ENCODE measurements around the gene LGR4.
A peak's percentile ranks its signal among the peaks of the same experiment; 100 is the strongest.

The LGR4 gene

GRCh38 chr11:27482793-27483192 lies 10.2 kb upstream of the LGR4 start:
- no peak for DNase-seq

- no peak for DNase-seq
Observed at GRCh38 chr11:27481992-27482391, 9.4 kb upstream of the LGR4 start.

GRCh38 chr11:27477831-27478230 lies 5.2 kb upstream of the LGR4 start:
- no peak for DNase-seq

GRCh38 chr11:27477243-27477642 lies 4.7 kb upstream of the LGR4 start:
- DNase-seq = no peak

GRCh38 chr11:27475622-27476021 lies 3.0 kb upstream of the LGR4 start:
- DNase-seq = no peak

- no peak for DNase-seq
Observed at GRCh38 chr11:27473017-27473406, 422 bp upstream of the LGR4 start.

- peak; percentile 37 for DNase-seq
Observed at GRCh38 chr11:27471589-27472397, 797 bp downstream of the LGR4 start.

GRCh38 chr11:27470826-27471588 lies 1.6 kb downstream of the LGR4 start:
- DNase-seq = peak; percentile 8

- no peak for DNase-seq
Observed at GRCh38 chr11:27470166-27470565, 2.4 kb downstream of the LGR4 start.

- peak; percentile 54 for DNase-seq
Observed at GRCh38 chr11:27468995-27469695, 3.4 kb downstream of the LGR4 start.

- DNase-seq = peak; percentile 74
Observed at GRCh38 chr11:27468209-27468994, 4.2 kb downstream of the LGR4 start.

- DNase-seq = no peak
Observed at GRCh38 chr11:27467181-27467913, 5.2 kb downstream of the LGR4 start.

GRCh38 chr11:27466363-27466762 lies 6.2 kb downstream of the LGR4 start:
- DNase-seq = no peak

- DNase-seq = no peak
Observed at GRCh38 chr11:27465629-27466028, 7.0 kb downstream of the LGR4 start.

GRCh38 chr11:27464909-27465308 lies 7.7 kb downstream of the LGR4 start:
- no peak for DNase-seq

- no peak for DNase-seq
Observed at GRCh38 chr11:27464289-27464696, 8.3 kb downstream of the LGR4 start.

- peak; percentile 25 for DNase-seq
Observed at GRCh38 chr11:27462543-27462942, 10.0 kb downstream of the LGR4 start.

- DNase-seq = no peak
Observed at GRCh38 chr11:27460158-27460978, 12.2 kb downstream of the LGR4 start.

- no peak for DNase-seq
Observed at GRCh38 chr11:27459191-27459590, 13.4 kb downstream of the LGR4 start.

- no peak for DNase-seq
Observed at GRCh38 chr11:27458182-27458581, 14.4 kb downstream of the LGR4 start.

- DNase-seq = no peak
Observed at GRCh38 chr11:27456795-27457329, 15.7 kb downstream of the LGR4 start.

All from inflammatory macrophage treated with lipopolysaccharide for 4 hours (primary cell).